Panc1 (cell line): Measurements from ENCODE around the gene SH2D5.

Experiments
- POLR2AphosphoS5 ChIP-seq: IDR thresholded peaks from 2 replicates; pipeline ENCODE4 v1.6.1; 2012; ENCODE audit warnings: mild to moderate bottlenecking, low read depth, low read length, moderate library complexity
- TCF7L2 ChIP-seq: IDR thresholded peaks from 2 replicates; pipeline ENCODE4 v1.6.1; 2011; ENCODE audit warnings: mild to moderate bottlenecking, low read depth, low read length, inconsistent platforms
- TF ChIP-seq, protein P1 (sequence below): fragments of 450-650 bp; IDR thresholded peaks from 2 replicates; pipeline ENCODE4 v1.5.1; 2017; ENCODE audit warnings: mild to moderate bottlenecking
- TF ChIP-seq, protein P2 (sequence below), 2 experiments: IDR thresholded peaks; 2 replicates each; pipeline ENCODE4 v1.6.1; 2011 to 2012; ENCODE audit warnings: low read depth in 2 of 2, control low read depth in 1 of 2, low read length in 1 of 2, mild to moderate bottlenecking in 1 of 2, moderate library complexity in 1 of 2; ENCODE audit not compliant: insufficient read depth in 1 of 2

DNA sequence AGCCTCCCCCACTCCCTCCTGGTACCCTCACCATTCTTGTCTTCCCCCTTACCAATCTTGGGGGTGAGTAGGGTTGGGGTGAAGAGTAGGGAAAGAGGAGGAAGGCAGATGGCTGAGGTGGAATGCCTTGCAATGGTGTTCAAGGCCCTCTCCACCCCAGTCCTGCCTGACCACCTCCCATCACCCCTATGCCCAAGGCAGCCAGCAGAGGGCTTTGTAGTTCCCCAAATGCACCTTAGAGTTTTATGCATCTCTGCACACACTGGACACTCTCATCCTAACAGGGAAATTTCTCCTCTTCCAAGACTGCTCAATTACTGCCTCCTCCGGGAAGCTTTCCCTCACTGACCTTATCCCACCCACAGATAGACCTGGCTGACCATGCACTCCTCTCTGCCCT lies 30.1 kb downstream of the SH2D5 start:
- TF ChIP-seq POLR2AphosphoS5: no peak
- TF ChIP-seq, protein P1, sequence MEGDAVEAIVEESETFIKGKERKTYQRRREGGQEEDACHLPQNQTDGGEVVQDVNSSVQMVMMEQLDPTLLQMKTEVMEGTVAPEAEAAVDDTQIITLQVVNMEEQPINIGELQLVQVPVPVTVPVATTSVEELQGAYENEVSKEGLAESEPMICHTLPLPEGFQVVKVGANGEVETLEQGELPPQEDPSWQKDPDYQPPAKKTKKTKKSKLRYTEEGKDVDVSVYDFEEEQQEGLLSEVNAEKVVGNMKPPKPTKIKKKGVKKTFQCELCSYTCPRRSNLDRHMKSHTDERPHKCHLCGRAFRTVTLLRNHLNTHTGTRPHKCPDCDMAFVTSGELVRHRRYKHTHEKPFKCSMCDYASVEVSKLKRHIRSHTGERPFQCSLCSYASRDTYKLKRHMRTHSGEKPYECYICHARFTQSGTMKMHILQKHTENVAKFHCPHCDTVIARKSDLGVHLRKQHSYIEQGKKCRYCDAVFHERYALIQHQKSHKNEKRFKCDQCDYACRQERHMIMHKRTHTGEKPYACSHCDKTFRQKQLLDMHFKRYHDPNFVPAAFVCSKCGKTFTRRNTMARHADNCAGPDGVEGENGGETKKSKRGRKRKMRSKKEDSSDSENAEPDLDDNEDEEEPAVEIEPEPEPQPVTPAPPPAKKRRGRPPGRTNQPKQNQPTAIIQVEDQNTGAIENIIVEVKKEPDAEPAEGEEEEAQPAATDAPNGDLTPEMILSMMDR: peak; percentile 60; the same call in 1 of the 2 replicates
- TF ChIP-seq, protein P2, sequence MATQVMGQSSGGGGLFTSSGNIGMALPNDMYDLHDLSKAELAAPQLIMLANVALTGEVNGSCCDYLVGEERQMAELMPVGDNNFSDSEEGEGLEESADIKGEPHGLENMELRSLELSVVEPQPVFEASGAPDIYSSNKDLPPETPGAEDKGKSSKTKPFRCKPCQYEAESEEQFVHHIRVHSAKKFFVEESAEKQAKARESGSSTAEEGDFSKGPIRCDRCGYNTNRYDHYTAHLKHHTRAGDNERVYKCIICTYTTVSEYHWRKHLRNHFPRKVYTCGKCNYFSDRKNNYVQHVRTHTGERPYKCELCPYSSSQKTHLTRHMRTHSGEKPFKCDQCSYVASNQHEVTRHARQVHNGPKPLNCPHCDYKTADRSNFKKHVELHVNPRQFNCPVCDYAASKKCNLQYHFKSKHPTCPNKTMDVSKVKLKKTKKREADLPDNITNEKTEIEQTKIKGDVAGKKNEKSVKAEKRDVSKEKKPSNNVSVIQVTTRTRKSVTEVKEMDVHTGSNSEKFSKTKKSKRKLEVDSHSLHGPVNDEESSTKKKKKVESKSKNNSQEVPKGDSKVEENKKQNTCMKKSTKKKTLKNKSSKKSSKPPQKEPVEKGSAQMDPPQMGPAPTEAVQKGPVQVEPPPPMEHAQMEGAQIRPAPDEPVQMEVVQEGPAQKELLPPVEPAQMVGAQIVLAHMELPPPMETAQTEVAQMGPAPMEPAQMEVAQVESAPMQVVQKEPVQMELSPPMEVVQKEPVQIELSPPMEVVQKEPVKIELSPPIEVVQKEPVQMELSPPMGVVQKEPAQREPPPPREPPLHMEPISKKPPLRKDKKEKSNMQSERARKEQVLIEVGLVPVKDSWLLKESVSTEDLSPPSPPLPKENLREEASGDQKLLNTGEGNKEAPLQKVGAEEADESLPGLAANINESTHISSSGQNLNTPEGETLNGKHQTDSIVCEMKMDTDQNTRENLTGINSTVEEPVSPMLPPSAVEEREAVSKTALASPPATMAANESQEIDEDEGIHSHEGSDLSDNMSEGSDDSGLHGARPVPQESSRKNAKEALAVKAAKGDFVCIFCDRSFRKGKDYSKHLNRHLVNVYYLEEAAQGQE (IDR thresholded peaks at IDR 0.05; ENCODE audit: insufficient read depth in 1 of 2, low read depth in 2 of 2, low read length in 1 of 2): no peak
- TF ChIP-seq TCF7L2: no peak
